ENCODE data around the gene PTPRR.

The PTPRR gene

DNA sequence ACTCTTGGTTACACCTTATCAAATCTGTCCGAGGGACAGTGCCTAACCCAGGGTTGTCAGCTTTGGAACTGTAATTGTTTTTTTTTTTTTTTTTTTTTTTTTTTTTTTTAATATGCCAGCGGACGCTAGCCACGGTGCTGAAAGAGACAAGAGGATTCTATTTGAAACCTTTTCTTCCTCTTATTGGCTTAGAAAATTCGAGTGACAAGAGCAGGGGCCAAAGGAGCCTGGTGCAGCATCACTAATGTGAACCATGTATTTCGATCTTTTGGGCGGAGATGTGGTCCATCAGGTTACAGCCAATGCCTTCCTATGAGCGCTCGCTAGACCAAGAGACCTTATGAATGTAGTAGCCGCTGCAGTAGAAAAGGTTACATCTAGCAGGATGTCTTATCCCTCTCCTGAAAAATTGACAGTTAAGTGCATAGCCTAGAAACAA is 922 bp downstream of the PTPRR start:
- FAIRE-seq (no peak), DNase-seq (ENCODE audit: extremely low spot score, insufficient read length, low read depth) (no peak)

DNA sequence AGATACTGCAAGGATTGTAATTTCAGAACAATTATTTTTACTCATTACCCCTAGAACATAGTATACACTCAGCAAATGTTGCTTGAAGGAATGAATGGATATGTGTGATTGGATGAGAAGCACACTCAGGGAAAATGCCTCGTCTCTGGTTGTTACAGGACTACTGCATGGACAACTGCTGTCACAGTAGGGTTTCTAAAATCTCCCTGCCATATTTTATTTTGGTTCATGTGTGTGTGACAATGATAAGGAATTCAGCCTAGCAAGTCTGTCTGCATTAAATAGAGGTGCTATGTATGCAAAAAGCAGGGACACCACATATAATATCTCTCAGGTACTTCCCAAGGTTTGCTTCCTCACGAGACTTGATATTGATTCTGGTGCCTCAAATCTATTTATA is 1.4 kb downstream of the PTPRR start:
- FAIRE-seq (no peak), DNase-seq (ENCODE audit: extremely low spot score, insufficient read length, low read depth) (no peak)

DNA sequence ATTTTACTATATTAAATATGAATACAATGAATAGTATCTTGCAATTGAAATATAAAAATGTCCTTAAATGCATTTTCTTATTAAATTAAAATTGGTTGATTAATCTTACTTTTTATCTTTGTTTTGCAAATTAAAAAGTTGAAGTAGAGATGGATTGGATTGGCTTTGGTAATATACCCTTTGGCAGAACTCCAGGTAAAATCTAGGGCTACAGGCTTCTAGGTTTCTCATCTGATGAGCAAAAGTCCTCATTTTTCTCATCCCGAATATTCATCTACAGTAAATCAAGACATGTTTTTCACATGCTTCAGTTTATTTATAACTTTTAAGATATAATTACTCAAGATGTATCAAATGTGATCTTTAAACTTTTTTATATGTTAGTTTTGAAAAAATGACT is 2.2 kb downstream of the PTPRR start:
- no peak for FAIRE-seq

DNA sequence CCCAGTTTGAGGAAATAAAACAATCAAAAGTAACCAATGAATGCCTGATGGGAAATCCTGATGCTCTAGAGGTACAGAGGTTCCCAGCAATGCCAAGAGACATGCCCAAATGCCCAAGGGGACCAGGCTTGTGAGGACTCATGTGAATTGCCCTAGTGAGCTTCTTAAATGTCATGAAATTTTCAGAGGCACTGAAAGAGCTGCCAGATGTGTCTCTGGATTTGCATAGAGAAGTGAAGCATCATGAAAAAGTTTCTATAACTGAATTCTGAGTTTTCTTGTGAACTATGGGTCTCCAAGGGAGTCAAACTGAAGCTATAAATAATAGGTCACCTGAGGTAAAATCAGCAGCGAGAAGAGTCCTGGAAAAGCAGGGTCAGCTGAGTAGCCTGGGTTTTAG is 9.9 kb downstream of the PTPRR start:
- no peak for FAIRE-seq

More for the DNA sequence above, 2.2 kb downstream of the PTPRR start:
- no peak for DNase-seq (ENCODE audit: extremely low spot score, insufficient read length, low read depth)

DNA sequence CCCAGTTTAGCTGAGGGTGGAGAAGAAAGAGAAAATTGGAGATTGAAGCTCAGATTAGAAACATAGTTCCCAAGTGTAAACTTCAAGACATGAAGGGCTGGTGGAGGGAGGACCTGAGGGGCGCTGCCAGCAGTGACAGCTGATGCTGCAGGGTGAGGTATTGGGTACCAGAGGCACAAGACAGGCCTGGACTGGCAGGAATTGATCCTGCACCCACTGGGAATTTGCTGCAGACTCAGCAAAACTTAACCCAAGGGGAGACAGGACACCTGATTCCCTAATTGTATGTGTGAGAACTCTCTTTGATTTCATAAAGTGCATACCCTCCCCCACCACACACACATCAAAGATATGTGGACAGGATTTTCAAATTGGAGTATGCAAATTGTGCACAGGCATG is 11.6 kb downstream of the PTPRR start:
- DNase-seq (ENCODE audit: extremely low spot score, insufficient read length, low read depth), result no peak
- no peak for FAIRE-seq

More for the DNA sequence above, 9.9 kb downstream of the PTPRR start:
- no peak for DNase-seq (ENCODE audit: extremely low spot score, insufficient read length, low read depth)

DNA sequence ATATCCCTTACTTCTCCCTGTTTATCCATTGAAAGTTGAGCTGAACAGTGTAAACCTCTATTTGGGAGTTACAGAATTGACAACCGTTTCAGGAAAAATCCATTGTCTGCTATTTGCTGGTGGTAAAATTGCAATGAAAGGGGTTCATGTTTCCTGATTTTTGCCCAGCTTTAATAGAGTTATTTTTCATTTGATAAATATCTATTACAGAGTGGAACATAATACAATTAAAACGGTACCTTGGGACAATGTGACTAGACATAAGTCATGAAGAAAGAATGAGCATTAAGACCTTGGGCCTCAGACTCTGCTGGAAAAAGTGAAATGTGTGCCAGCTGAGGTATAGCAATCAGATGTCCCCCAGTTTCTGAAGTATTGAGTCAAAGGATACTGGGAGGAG is 13.1 kb downstream of the PTPRR start:
- DNase-seq (ENCODE audit: extremely low spot score, insufficient read length, low read depth) (no peak), FAIRE-seq (no peak)

DNA sequence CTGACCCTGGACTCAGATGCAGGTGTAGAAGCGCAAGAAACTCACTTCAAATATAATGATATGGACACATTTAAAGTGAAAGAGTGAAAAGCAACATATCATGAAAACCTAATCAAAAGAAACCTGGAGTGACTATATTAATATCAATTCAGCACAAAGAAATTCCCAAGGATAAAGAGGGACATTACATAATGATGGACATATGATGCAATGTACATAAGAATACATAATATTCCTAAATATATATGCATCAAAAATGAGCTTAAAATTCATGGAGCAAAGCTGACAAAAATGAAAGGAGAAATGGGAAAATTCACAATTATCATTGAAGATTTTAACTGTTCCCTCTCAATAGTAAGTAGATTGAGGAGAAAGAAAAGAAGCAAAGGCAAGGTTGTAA is 24.6 kb downstream of the PTPRR start:
- FAIRE-seq (no peak), DNase-seq (ENCODE audit: extremely low spot score, insufficient read length, low read depth) (no peak)

DNA sequence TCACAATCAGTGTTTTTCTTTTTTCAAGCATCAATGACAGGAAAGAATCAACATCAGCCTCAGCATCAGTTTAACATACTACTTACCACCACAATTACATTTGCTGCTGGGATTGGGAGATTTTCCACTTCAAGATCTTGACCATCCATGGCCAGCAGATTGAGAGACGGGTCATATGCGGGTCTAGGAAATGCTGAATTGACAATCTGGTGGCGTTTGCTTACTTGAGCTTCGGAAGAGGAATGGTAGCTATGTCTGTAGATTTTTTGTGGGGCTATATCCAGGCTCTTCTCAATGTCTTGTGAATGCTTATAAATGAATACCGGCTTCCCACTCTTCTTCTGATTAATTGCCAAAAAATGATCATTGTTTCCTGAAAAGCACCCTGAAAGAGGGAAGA is 27.9 kb downstream of the PTPRR start:
- FAIRE-seq (no peak), DNase-seq (ENCODE audit: extremely low spot score, insufficient read length, low read depth) (no peak)

DNA sequence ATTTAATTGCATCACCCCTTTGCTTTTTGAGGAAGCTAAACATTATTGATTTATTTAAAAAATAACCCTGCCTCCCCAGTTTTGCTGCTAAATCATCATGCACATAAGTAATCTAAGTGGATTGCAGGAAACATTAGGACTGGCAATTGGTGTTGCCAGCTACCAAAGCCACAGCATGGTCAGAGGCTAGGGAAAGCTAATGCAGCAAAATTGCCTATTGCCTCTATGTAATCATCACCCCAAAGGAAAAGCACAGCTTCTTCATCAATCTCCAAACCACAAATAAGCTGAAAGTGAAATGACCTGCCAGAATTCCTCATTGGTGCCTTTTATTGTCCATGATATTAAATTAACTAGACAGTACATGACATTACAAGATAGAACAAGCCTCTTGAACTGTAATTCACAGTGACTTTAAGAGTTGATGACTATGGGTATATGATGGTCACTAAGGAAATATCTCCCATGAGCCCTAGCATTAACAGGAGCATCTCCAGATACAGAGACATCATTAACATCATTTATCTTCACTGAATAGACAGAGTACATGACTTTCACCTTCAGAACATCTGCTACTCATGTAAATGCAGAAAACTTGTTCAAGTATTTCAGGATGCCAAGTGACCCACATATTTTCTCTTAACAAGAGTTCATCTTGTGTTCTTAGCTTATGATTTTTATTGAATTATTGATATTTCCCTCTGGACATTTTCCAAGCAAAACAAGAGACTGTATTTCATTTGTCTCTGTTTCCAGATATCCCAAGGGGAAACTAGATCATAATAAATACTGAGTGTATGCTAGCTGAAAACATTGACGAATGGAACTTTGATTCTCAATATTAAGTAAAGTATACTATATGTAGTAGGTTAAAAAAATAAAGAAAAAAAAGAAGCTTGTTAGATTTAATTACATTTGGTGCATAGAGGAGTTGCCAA is 29.4 kb downstream of the PTPRR start:
- no peak for DNase-seq (ENCODE audit: extremely low spot score, insufficient read length, low read depth)
- no peak for FAIRE-seq

DNA sequence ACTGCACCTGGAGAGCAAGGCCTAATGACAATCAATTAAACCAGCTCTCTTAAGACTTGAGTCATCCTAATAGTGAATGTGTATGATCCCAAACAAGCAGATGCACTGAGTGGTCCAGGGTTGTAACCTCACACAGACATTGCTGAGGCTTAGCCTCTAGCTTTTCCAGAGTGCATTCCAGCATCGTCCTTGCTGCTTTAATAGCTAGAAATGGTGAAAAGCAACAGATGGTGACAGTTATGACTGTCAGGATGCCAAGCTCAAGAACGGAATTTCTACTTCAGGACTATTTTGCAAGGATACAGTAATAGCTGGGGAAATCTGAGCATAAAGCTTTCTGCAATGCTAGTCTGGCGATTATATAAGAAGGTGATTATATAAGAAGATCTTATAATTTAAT is 34.6 kb downstream of the PTPRR start:
- DNase-seq (ENCODE audit: extremely low spot score, insufficient read length, low read depth), result no peak
- no peak for FAIRE-seq

DNA sequence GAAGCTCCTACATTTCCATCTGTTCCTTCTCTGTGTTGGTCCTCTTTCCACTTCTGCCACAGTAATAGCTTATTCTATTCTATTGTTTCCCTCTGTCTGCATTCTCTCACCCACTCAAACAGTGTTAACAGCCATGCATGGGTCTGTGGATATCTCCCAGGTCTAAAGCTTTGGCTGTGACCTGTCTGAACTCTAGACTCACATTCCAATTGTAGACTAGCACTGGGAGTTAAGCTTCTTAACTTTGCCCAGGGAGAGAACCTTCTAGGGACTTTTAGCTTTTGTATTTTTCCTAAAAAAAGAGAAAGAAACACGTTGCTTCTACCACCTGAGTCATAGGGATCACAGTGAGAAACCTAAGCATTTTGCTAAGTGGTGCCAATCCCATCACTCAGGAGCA is 36.7 kb downstream of the PTPRR start:
- DNase-seq (ENCODE audit: extremely low spot score, insufficient read length, low read depth), result no peak

DNA sequence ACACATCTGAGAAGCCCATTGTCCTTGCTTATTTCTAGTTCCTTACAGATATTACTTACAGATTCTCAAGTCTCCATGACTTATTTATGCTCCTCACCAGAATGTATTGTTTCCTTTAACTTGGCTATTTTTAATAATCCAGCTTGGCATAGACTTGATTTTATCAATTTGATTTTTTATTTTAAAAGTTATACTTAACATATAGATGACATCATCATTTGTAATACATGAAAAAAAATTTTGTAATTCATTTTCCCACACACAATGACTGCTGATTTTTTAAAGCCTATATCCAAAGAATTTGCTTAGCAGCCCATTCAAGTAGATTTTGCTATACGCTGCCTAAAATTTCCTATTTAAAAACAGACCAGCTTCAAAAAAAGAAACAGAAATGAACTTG is 39.8 kb downstream of the PTPRR start:
- no peak for FAIRE-seq
- no peak for DNase-seq (ENCODE audit: extremely low spot score, insufficient read length, low read depth)

More for the DNA sequence above, 36.7 kb downstream of the PTPRR start:
- no peak for FAIRE-seq

DNA sequence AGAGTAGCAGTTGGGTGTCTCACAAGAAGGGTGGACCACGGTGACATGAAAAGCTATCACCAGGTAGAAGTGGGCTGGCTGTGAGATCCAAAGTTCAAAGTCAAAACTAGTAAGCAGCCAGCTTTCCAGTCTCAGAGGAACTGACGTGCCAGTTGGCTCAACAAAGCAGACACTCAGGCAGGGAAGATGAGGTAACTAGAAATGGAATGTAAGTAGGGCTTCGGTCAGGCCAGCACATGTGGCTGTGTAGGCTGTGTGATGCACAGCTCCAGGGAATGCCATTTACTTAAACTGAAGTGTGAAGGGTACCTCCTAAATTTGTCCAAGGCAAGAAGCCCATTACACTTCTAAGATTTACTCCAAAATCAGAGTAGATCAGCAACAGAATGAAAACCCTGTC is 43.6 kb downstream of the PTPRR start:
- DNase-seq (ENCODE audit: extremely low spot score, insufficient read length, low read depth) (no peak), FAIRE-seq (no peak)

DNA sequence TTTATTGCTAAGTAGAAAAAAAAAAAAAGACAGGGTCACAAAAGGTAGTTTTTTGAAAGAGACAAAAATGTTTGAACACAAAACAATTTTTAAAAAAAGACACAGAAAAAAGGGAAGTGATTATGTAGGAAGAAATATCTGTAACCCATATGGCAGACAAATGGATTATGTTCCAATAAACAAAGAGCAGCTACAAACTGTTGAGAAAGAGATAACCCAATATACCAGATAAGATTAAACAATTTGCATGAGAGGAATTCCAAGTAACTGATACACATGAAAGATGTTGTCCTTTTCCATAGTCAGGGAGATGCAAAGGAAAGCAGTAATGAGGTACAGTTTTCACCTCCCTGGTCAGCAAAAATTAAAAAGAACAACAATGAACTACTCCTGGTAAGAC is 44.9 kb downstream of the PTPRR start:
- FAIRE-seq (no peak), DNase-seq (ENCODE audit: extremely low spot score, insufficient read length, low read depth) (no peak)

DNA sequence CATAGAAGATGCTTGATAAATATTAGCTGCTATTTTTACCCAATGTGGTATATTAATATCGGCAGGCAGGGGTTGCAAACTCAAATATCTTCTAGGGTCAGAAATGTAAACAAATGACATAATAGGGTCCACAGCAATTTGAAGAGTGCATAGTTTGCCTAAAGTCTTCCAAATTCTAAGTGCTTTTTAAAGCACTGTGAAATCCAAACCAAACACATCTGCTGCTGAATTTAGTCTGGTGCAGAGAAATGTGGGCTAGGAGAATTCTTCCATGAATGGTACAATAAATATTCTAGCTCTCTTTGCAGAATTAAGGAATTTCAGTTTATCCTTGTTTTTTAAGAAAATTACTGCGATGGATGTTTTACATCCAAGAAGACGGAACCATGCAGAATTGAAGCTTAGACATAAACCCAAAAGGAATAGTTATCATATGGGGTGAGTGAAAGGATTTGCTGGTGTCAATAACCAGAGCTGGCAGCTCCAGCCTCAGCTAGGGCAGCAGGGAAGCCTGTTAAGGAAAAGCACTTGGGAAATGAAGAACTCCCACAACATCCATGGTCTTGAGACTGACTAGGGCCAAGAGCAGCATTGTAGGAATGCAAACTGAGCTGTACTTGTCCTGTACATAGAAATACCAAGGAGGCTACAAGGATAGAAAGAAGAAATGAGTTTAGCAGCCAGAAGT is 65.5 kb downstream of the PTPRR start:
- no peak for FAIRE-seq
- DNase-seq (ENCODE audit: extremely low spot score, insufficient read length, low read depth), result no peak

DNA sequence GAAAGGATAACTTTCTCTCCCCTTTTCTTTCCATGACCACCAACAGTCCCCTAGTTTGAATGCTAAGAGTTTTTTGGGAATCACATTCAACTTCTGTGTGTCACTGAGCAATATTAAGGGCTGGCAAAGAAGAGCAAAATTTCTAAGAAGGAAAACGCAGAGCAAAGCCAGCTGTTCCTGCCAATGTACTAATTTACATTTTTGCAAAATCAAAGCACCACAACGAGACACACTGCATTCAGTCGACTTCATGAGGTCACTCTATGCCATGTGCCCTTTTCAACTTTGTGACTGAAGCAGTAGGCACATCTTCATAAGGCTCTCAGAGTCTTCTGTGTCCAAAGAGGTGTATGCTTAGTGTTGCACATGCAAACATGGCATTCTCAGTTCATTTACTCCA is 66.4 kb downstream of the PTPRR start:
- DNase-seq (ENCODE audit: extremely low spot score, insufficient read length, low read depth) (no peak), FAIRE-seq (no peak)

DNA sequence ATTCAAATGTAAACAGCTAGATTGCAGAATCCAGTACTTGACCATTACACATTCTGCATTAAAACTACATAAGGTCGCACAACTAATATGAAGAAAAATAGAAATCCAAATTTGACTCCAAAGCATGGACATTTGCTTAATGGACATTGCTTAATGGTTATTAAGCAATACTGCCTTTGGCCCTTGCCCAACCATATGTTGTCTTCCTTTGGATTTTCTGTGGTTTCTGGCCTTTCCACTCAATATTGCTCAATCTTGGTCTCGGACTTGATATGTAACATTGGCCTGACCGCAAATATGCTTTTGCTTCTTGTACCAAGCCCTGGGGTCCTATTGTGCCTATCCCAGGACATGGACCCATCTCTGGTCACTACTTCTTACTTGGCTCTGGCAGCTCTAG is 67.2 kb downstream of the PTPRR start:
- no peak for FAIRE-seq
- no peak for DNase-seq (ENCODE audit: extremely low spot score, insufficient read length, low read depth)

DNA sequence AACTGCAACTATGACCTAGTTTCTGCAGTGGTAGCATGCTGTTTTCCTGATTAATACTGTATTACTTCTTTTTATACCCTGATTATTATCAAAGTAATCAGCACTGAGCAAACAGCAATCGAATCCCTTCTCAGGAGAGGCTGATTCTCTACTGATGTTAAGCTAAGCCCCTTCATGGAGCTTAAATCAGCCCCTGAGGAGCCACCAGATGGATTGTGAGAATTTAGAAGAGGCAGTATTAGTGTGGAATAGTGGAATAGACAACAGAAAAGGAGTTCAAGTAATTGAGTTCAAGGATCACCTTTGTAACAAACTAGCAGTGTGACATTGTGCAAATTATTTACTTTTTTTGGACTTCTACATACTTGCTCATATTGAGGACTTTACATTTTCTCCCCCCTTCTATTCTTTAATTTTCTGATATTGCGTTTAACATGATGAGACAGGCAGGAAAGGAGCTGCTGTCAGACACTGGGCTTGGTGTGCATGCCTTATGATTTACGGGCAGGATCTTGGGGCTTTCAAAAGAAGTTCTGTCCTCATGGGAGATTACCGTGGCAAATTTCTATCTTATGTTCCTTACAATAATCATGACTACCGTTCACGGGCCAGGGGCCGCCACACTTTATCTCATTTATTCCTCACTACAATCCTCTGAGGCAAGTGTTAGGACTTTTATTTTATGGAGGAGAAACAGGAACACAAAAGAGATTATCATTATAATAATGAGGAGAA is 68.0 kb downstream of the PTPRR start:
- DNase-seq (ENCODE audit: extremely low spot score, insufficient read length, low read depth) (no peak), FAIRE-seq (no peak)

DNA sequence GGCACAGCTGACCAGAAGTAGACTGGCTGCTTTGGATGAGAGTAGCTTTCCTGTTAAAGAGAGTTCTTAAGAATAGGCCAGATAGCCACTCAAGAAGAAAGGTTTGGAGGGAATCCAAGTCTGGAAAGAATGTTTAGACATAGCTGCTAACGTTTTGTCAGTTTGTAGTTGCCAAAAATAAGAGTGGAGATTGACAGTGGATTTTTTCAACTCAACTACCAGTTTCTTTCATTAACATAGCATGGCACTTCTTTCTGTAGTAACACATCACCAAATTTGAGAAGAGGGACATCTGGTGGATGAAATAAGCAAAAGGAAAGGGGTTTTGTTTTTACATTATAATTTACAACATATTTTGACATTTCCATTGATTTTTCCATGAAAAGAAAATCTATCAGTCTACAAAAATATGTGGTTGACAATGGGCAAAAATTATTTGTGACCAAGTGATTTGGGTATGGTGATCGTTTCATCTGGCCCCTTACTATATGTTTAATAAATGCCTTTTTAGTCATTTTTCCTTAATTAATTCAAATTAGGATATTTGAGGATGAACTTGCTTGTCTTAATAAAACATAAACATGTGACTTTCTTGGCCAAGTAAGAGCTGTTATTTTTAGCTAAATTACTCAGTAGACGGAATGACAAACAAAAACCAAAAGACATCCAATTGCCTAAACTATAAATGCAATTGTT is 71.1 kb downstream of the PTPRR start:
- FAIRE-seq (no peak), DNase-seq (ENCODE audit: extremely low spot score, insufficient read length, low read depth) (no peak)

DNA sequence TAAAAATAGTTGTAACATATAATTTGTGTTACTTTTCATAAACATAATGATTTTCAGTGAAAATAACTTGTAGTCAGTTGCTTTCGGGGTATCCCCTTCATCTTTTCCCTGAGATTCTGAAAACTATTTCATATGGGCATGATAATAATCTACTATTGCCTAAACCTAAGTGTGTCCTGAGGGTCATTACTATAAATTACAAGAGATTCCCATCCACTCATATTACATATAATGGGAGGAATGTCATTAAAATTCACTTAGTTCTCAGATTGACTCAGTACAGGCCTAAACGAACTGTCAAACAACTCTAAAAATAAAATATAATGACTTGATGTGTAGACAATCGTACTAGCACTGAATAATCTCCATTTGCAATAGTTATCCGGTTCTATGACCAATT is 72.7 kb downstream of the PTPRR start:
- FAIRE-seq (no peak), DNase-seq (ENCODE audit: extremely low spot score, insufficient read length, low read depth) (no peak)
